ENCODE results near the gene IL23R.

Gene IL23R

DNA sequence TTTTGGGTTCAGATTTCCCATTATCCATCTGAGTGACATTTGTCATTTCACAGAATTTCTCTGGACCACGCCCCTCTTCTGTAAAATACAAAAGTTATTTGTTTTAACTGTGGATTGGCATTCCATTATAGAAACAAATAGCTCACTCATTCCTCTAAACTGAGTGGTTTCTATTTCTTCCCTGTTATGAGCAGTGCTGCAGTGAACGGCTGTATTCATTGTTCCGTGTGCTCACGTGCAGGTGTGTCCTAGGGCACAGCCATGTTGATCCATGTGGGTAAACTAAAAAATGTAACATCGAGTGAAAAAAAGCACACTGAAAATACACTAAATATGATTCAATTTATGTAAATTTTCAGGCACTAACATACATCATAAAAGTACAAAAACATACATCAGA lies 114.4 kb downstream of the IL23R start:
- TF ChIP-seq, protein P1, sequence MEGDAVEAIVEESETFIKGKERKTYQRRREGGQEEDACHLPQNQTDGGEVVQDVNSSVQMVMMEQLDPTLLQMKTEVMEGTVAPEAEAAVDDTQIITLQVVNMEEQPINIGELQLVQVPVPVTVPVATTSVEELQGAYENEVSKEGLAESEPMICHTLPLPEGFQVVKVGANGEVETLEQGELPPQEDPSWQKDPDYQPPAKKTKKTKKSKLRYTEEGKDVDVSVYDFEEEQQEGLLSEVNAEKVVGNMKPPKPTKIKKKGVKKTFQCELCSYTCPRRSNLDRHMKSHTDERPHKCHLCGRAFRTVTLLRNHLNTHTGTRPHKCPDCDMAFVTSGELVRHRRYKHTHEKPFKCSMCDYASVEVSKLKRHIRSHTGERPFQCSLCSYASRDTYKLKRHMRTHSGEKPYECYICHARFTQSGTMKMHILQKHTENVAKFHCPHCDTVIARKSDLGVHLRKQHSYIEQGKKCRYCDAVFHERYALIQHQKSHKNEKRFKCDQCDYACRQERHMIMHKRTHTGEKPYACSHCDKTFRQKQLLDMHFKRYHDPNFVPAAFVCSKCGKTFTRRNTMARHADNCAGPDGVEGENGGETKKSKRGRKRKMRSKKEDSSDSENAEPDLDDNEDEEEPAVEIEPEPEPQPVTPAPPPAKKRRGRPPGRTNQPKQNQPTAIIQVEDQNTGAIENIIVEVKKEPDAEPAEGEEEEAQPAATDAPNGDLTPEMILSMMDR (IDR thresholded peaks at IDR 0.05; ENCODE audit: low read depth, low read length): no peak
- DNase-seq (ENCODE audit: extremely low read depth, low read depth): no peak

DNA sequence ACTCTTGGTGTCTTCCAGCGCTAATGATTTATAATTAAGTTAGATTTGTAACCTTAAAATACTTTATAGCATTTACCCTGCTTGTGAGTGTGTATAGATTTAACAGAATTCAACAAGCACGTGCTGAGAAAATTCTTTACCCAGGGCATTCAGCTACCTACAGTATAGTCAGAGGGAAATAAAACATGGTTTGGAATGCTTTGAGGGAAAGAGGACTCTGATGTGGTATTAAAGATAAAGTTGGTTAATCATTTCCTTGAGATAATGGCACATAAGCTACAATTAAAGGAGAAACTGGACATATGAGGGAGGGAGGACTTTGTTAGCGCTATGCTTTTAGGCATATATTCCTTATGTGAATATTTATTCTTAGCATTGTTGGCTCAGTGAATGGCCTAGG lies 115.0 kb downstream of the IL23R start:
- no peak for DNase-seq (ENCODE audit: extremely low read depth, low read depth)
- TF ChIP-seq, protein P1 (IDR thresholded peaks at IDR 0.05; ENCODE audit: low read depth, low read length): no peak

DNA sequence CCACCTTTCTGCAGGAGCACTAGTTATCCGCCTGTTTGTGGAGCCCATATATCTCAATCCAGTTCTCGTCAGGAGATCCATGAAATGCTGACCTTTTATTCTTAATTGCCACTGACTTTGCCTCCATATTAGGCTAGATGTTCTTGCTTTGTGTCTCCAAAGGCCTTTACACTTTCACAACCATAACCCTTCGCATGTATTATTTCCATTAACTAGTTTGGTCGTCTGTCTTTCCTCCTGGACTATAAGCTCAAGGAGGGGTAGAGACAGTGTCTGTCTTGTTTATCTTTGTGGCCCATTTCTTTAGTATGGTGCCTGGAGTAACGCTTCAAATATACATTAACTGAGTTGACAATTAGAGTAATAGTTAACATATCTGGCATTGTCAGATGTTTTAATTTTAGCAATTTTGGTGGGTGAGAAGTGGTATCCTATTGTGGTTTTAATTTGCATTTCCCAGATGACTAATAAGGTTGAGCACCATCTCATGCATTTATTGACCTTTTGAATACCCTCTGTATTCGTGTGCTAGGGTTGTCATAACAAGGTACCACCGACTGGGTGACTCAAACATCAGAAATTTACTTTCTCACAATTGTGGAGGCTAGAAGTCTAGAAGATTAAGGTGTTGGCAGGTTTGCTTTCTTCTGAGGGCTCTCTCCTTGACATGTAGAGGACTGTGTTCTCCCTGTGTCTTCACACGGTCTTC lies 119.7 kb downstream of the IL23R start:
- TF ChIP-seq, protein P1 (IDR thresholded peaks at IDR 0.05; ENCODE audit: low read depth, low read length): no peak
- DNase-seq (ENCODE audit: extremely low read depth, low read depth): no peak

DNA sequence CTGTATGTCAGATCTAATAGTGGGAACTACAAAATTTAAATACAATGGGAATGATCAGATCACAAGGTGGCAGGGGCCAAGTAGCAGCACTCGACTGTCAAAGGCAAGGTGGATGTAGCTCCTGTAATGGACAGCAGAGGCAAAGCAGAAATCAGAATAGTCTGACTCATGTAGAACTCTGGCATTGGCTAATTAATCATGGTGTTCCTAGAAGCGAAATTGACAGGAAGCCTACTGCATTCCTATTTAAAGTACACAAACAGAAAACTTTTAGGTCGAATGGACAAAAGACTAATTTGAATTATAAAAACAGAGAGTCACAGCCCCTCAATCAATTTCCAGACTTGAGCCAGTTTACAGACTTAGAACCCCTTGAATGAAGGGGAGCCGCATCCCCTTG lies 124.0 kb downstream of the IL23R start:
- TF ChIP-seq, protein P1 (IDR thresholded peaks at IDR 0.05; ENCODE audit: low read depth, low read length): no peak
- DNase-seq (ENCODE audit: extremely low read depth, low read depth): no peak

DNA sequence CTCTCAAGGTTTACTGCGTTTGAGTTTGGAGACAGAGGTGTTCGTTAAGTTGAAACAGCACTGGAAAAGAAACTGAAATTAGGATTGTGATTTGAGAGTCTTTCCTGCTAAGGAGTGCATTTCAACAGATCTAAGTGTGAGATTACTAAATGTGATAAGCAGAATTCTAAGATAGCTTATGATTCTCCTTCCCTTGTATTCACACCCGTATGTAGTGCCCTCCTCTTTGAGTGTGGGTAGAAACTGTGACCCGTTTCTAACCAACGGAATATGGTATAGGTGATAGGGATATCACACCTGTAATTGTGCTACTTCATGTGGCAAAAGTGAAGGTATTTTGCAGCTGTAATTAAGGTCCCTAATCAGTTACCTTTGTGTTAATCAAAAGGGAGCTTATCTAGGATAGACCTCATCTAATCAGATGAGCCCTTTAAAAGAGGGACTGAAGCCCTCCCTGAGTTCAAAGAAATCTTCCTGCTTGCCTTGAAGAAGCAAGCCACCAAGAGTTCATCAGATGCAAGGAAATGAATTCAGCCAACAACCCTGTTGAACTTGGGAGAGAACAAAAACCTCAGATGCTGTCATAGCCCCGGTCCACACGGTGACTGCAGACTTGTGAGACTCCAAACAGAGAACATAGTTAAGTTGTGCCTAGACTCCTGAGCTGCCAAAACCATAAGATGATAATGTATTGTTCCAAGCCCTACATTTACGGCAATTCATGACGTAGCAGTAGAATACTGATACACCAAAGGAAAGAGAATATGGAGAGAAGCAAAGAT lies 128.8 kb downstream of the IL23R start:
- no peak for DNase-seq (ENCODE audit: extremely low read depth, low read depth)
- TF ChIP-seq, protein P1 (IDR thresholded peaks at IDR 0.05; ENCODE audit: low read depth, low read length): no peak

DNA sequence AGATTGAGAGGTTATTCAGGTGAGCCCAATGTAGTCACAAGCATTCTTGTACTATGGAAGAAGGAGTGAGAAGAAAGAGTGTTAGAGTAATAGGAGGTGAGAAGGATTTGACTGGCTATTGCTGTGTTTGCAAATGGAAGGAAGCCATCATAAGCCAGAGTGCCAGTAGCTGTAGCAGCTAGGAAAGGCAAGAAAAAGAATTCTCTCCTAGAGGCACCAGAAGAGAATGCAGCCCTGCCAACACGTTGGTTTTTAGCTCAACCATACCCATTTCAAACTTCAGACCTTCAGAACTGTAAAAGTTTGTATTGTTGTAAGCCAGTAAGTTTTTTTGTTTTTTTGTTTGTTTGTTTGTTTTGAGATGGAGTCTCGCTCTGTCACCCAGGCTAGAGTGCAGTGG lies 132.5 kb downstream of the IL23R start:
- DNase-seq (ENCODE audit: extremely low read depth, low read depth): no peak
- TF ChIP-seq, protein P1 (IDR thresholded peaks at IDR 0.05; ENCODE audit: low read depth, low read length): no peak

DNA sequence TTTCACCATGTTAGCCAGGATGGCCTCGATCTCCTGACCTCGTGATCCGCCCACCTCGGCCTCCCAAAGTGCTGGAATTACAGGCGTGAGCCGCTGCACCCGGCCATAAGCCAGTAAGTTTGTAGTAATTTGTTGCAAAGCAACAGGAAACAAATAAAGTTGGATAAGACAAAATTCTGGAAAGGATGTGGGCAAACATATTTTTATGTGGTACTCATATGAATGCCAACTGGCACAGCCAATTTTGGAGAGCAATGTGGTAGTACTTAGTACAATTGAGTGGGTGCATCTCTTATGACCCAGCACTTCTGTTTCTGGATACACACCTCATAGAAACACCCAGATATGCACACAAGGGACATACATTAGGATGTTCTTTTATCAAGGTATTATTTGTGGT lies 133.0 kb downstream of the IL23R start:
- TF ChIP-seq, protein P1 (IDR thresholded peaks at IDR 0.05; ENCODE audit: low read depth, low read length): no peak
- DNase-seq (ENCODE audit: extremely low read depth, low read depth): no peak

All from AG09319 (cell line).